DMS153 treated with DMSO at 0.1 percent for 48 hours (cell line): ENCODE measurements around the gene GTSF1L.
A peak's percentile ranks its signal among the peaks of the same experiment; 100 is the strongest.
"Not testable (repeated sequence)": the region's sequence is repeated elsewhere in the genome, so short reads cannot be mapped to it uniquely, and the experiment has no call there.

Experiments used
- DNase-seq: peaks from one replicate; lab custom pipeline; 2025; ENCODE audit not compliant: unreplicated experiment; lab: John Stamatoyannopoulos, UW

The GTSF1L gene

GRCh38 chr20:43726811-43727338 is at the start of gene GTSF1L:
Gene GTSF1L (minus strand): TSS chr20:43727002. CDS start chr20:43726694, 308 bp downstream.
- DNase-seq: no peak

DNA sequence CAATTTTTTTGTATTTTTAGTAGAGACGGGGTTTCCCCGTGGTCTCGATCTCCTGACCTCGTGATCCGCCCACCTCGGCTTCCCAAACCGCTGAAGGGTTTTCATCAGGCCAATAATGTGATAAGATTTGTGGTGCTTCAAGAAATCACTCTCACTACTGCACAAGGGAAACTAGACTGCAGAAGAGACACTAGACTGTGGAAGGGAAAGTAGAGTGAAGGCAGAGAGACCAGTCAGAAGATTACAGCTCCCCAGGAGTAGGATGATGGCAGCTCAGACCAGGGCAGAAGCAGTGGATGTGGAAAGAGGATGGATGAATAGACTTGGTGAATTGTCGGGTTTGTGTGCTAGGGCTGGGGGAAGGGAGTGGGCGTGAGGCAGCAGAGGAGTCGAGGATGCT is 48.0 kb upstream of the GTSF1L start:
- no peak for DNase-seq

- no peak for DNase-seq
Measured at GRCh38 chr20:43771503-43772190, 44.8 kb upstream of the GTSF1L start.

GRCh38 chr20:43770342-43770741 is 43.5 kb upstream of the GTSF1L start:
- DNase-seq: no peak

- no peak for DNase-seq
Measured at GRCh38 chr20:43767686-43768474, 41.1 kb upstream of the GTSF1L start.

- DNase-seq: no peak
Measured at GRCh38 chr20:43766917-43767316, 40.1 kb upstream of the GTSF1L start.

GRCh38 chr20:43766385-43766784 is 39.6 kb upstream of the GTSF1L start:
- DNase-seq: no peak

- DNase-seq: no peak
Measured at GRCh38 chr20:43765916-43766315, 39.1 kb upstream of the GTSF1L start.

DNA sequence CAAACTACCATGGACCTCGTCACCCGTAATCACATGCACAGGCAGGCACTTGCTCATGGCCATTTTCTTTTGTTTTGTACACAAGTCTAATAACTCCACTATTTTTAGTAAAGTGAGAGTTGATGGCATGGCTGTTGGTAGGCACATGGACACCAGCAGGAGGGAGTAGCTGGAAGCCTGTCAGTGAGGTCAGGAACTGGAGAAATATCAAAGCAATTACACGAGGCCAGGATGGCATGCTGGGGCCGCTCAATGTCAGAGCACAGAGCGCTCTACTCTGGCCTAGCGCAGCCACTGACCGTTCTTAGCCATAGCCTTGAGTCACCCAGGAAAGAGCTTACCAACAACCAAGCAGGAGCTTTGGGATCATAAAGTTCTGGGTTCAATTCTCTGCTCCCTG is 36.1 kb upstream of the GTSF1L start:
- DNase-seq: no peak

GRCh38 chr20:43761386-43762340 is 34.9 kb upstream of the GTSF1L start:
- DNase-seq: peak; percentile 48

GRCh38 chr20:43757888-43758287 is 31.1 kb upstream of the GTSF1L start:
- not testable (repeated sequence) for DNase-seq

- DNase-seq: no peak
Measured at GRCh38 chr20:43755851-43756250, 29.0 kb upstream of the GTSF1L start.

- DNase-seq: no peak
Measured at GRCh38 chr20:43755390-43755789, 28.6 kb upstream of the GTSF1L start.

GRCh38 chr20:43752561-43753301 is 25.9 kb upstream of the GTSF1L start:
- DNase-seq: no peak

DNA sequence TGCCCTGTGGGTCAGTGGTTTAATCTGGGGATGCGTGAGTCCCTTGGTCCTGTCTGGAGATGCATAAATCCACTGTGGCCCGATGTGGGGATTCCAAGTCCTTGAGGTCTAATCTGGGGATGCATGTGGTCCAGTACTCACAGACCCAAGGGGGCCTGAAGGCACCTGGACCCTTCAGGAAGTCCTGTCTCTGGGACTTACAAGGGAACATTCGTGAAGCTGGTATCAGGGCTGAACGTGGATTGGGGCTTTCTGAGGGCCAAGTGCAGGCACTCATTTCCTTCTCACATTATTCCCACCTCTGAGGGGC is 25.2 kb upstream of the GTSF1L start:
- no peak for DNase-seq

DNA sequence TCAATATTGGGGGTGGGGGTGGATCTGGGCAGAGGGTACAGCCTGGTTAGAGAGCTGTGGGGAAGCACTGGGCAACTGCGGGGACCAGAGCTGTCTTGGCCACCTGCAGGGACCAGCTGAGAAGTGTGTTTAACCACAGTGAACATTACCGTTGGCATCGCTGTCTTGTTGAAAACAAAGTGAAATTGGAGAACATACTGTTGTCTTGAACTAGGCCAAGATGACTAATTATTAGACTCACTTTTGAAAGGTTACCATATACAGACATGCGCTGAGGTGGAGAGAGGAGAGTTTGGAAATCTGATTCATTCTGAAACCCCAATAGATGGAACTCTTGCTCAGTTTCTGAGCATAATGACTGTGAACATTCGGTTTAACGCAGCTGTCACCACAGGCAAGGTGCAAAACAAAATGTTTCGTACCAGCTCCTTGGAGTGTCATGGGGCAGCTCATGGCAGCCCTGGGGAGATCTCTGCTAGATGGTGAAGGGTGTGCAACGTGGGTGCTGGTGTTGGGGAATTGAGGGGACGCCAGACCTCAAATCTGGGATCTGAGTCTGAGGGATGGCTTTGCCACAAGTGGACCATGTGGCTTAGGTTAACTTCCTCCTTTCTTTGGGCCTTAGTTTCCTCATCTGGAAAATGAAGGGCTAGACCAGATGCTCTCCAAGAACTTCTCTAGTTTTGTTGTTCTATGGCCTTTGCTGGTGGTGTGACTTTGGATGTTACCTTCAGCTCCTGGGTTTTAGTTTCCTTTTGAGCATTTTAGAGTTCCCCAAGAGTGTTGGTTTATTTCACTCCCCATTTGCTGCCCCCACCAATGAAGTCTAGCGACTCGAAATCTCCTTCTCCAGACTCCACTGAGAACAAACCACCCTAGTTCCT is 24.6 kb upstream of the GTSF1L start:
- no peak for DNase-seq

GRCh38 chr20:43750774-43751166 is 24.0 kb upstream of the GTSF1L start:
- no peak for DNase-seq

- peak; percentile 63 for DNase-seq
Measured at GRCh38 chr20:43749734-43750294, 23.0 kb upstream of the GTSF1L start.

- no peak for DNase-seq
Measured at GRCh38 chr20:43748274-43748673, 21.5 kb upstream of the GTSF1L start.
